Measurements from ENCODE around the gene SHE. TPM values are rescaled to one million over a fixed set of nuclear protein-coding genes. Genes with fewer than 3 reads are reported as not detected.
A peak's percentile ranks its signal among the peaks of the same experiment; 100 is the strongest.

SHE gene
- total RNA-seq, 4 donors from 2014 or later, result 14.6 to 44.5 (median 27.2) TPM

GRCh38 chr1:154481053-154481452, 21.2 kb downstream of the SHE start:
- intact Hi-C loops (cut with DNase I; ENCODE audit: low total_unique reads), result loop anchor here (5.0 kb wide), 1 partner anchor 61 kb away; no protein-coding TSS in a partner anchor
- peak overlapping the region in 1 of 2 donors; percentile 39 for H3K27ac ChIP-seq
- DNase-seq, result no peak
- no peaks in the 10 kb centered on the region for H3K4me1 ChIP-seq
- no peaks in the 10 kb centered on the region for H3K27me3 ChIP-seq
- TF ChIP-seq POLR2A (IDR thresholded peaks at IDR 0.05) (no peak), CTCF (IDR thresholded peaks at IDR 0.05) (no peak)
- H3K36me3 ChIP-seq, result no peaks in the 10 kb centered on the region
- no peak overlapping the region for H3K4me3 ChIP-seq
- H3K9me3 ChIP-seq, result no peaks in the 10 kb centered on the region

- peak; percentile 69 to 77 for DNase-seq
- peak; percentile 87 to 98 (median 95) for TF ChIP-seq CTCF (IDR thresholded peaks at IDR 0.05)
- TF ChIP-seq POLR2A (IDR thresholded peaks at IDR 0.05), result no peak
- Histone ChIP-seq H3K27ac (peak overlapping the region in 1 of 2 donors; percentile 39), H3K4me3 (no peak overlapping the region), H3K36me3 (no peaks in the 10 kb centered on the region), H3K27me3 (no peaks in the 10 kb centered on the region), H3K4me1 (no peaks in the 10 kb centered on the region), H3K9me3 (no peaks in the 10 kb centered on the region)
- intact Hi-C loops (cut with DNase I; ENCODE audit: low total_unique reads), result loop anchor here (5.0 kb wide), 1 partner anchor 62 kb away; no protein-coding TSS in a partner anchor
Observed at GRCh38 chr1:154479764-154480421, 22.3 kb downstream of the SHE start.

- Histone ChIP-seq H3K27me3 (no peaks in the 10 kb centered on the region), H3K9me3 (no peaks in the 10 kb centered on the region), H3K27ac (no peak overlapping the region), H3K4me3 (no peak overlapping the region), H3K36me3 (no peaks in the 10 kb centered on the region), H3K4me1 (no peaks in the 10 kb centered on the region)
- no peak for TF ChIP-seq POLR2A (IDR thresholded peaks at IDR 0.05)
- no peak for TF ChIP-seq CTCF (IDR thresholded peaks at IDR 0.05)
- intact Hi-C loops (cut with DNase I; ENCODE audit: low total_unique reads), result no loop called here
- DNase-seq, result no peak
Observed at GRCh38 chr1:154478639-154479038, 23.6 kb downstream of the SHE start.

GRCh38 chr1:154478013-154478412, 24.2 kb downstream of the SHE start:
- no peaks in the 10 kb centered on the region for H3K36me3 ChIP-seq
- H3K4me1 ChIP-seq, result no peaks in the 10 kb centered on the region
- H3K27ac ChIP-seq, result no peak overlapping the region
- no peaks in the 10 kb centered on the region for H3K9me3 ChIP-seq
- TF ChIP-seq POLR2A (IDR thresholded peaks at IDR 0.05) (no peak), CTCF (IDR thresholded peaks at IDR 0.05) (no peak)
- DNase-seq, result no peak
- H3K27me3 ChIP-seq, result no peaks in the 10 kb centered on the region
- no peak overlapping the region for H3K4me3 ChIP-seq
- intact Hi-C loops (cut with DNase I; ENCODE audit: low total_unique reads), result no loop called here

GRCh38 chr1:154476791-154477190, 25.4 kb downstream of the SHE start:
- no peak for DNase-seq
- H3K27me3 ChIP-seq, result no peaks in the 10 kb centered on the region
- no peaks in the 10 kb centered on the region for H3K9me3 ChIP-seq
- H3K4me3 ChIP-seq, result no peak overlapping the region
- H3K4me1 ChIP-seq, result no peaks in the 10 kb centered on the region
- no peak overlapping the region for H3K27ac ChIP-seq
- intact Hi-C loops (cut with DNase I; ENCODE audit: low total_unique reads), result no loop called here
- no peak for TF ChIP-seq POLR2A (IDR thresholded peaks at IDR 0.05)
- TF ChIP-seq CTCF (IDR thresholded peaks at IDR 0.05), result no peak
- no peaks in the 10 kb centered on the region for H3K36me3 ChIP-seq
